K562 (cell line): ENCODE data around the gene MAP3K14. TPM values are rescaled to one million over a fixed set of nuclear protein-coding genes. Genes with fewer than 3 reads are reported as not detected.
A peak's percentile ranks its signal among the peaks of the same experiment; 100 is the strongest.

ENCODE experiments used
- ATF3 ChIP-seq, 2 experiments: fragments of 450-650 bp in 1 of 2; sonication (generic) in 1 of 2; formaldehyde crosslinking in 1 of 2; IDR thresholded peaks in 1 of 2; conservative IDR thresholded peaks in 1 of 2; 2 replicates each; pipeline versions ENCODE4 v1.6.1 to v1.8.1; 2016 to 2023; ENCODE audit warnings: mild to moderate bottlenecking in 2 of 2, moderate library complexity in 2 of 2, inconsistent platforms in 1 of 2, missing genetic modification reagents in 1 of 2
- CEBPG ChIP-seq, 3 experiments: fragments of 200-800 bp in 1 of 3; sonication (Bioruptor generic) in 1 of 3; sonication (generic) in 1 of 3; formaldehyde crosslinking in 1 of 3; IDR thresholded peaks in 2 of 3; conservative IDR thresholded peaks in 1 of 3; 2 replicates each; pipeline versions ENCODE4 v1.6.1 to v1.8.0; 2016 to 2022; ENCODE audit warnings: missing compliant biosample characterization in 2 of 3, missing genetic modification characterization in 2 of 3, mild to moderate bottlenecking in 1 of 3, missing genetic modification reagents in 1 of 3
- DPF2 ChIP-seq: fragments of 450-650 bp; IDR thresholded peaks from 2 replicates; pipeline ENCODE4 v1.6.1; 2016
- E2F6 ChIP-seq, 2 experiments: IDR thresholded peaks; 2 replicates each; pipeline ENCODE4 v1.6.1; 2011; ENCODE audit warnings: borderline replicate concordance in 1 of 2, control low read depth in 1 of 2, low read depth in 1 of 2, low read length in 1 of 2, mild to moderate bottlenecking in 1 of 2, mixed read lengths in 1 of 2, moderate library complexity in 1 of 2; ENCODE audit not compliant: insufficient read depth in 1 of 2, insufficient read length in 1 of 2, poor library complexity in 1 of 2, severe bottlenecking in 1 of 2; ENCODE audit errors: extremely low read depth in 1 of 2
- HDAC2 ChIP-seq: fragments of 450-650 bp; IDR thresholded peaks from 2 replicates; pipeline ENCODE4 v1.6.1; 2016; ENCODE audit warnings: mild to moderate bottlenecking
- PHF20 ChIP-seq: fragments of 450-650 bp; IDR thresholded peaks from 2 replicates; pipeline ENCODE4 v1.6.1; 2018; ENCODE audit not compliant: partially characterized antibody
- SMARCA5 ChIP-seq: fragments of 450-650 bp; IDR thresholded peaks from 2 replicates; pipeline ENCODE4 v1.6.1; 2016
- ZNF3 ChIP-seq: fragments of 250-450 bp; sonication (Bioruptor Pico); IDR thresholded peaks from 2 replicates; pipeline ENCODE4 v1.5.0; 2021; ENCODE audit warnings: mild to moderate bottlenecking, moderate library complexity
- ZNF699 ChIP-seq: fragments of 250-450 bp; sonication (Bioruptor Pico); IDR thresholded peaks from 2 replicates; pipeline ENCODE4 v1.8.0; 2021; ENCODE audit warnings: mild to moderate bottlenecking, moderate library complexity; ENCODE audit not compliant: insufficient replicate concordance
- polyA plus RNA-seq, 8 experiments: library from polyadenylated mRNA; depleted of rRNA in 4 of 8; stranded (reverse) in 5 of 8; unstranded in 3 of 8; fragments of >200 nt; fragmentation: Nextera tagmentation in 2 of 8; fragmentation: Illumina TruSeq in 1 of 8; extraction: Ambion mirVana in 2 of 8; extraction: Trizol in 1 of 8; gene quantifications; 2 replicates each; pipeline versions ENCODE4 v1.2.1 to v1.2.3, GENCODE V29; 2011 to 2014; ENCODE audit warnings: inconsistent platforms in 1 of 8, missing spikeins in 1 of 8
- total RNA-seq, 7 experiments: library from RNA; depleted of rRNA in 6 of 7; stranded (reverse); fragments of >200 nt in 6 of 7; fragmentation: Illumina TruSeq in 2 of 7; extraction: Trizol in 2 of 7; gene quantifications; 2 replicates each; pipeline versions ENCODE4 v1.2.1 to v1.2.3, GENCODE V29; 2011 to 2021; ENCODE audit warnings: low replicate concordance in 1 of 7
- TF ChIP-seq, protein P1 (sequence below): fragments of 450-650 bp; IDR thresholded peaks from 2 replicates; pipeline ENCODE4 v1.6.1; 2016; ENCODE audit warnings: mild to moderate bottlenecking, moderate library complexity

MAP3K14 gene
- total and polyA plus RNA-seq, 9 of the 15 experiments (the other 6 are each of a cell fraction or from before 2014, with no cell fraction given), result 0.45 to 8.7 (median 3.2) TPM

DNA sequence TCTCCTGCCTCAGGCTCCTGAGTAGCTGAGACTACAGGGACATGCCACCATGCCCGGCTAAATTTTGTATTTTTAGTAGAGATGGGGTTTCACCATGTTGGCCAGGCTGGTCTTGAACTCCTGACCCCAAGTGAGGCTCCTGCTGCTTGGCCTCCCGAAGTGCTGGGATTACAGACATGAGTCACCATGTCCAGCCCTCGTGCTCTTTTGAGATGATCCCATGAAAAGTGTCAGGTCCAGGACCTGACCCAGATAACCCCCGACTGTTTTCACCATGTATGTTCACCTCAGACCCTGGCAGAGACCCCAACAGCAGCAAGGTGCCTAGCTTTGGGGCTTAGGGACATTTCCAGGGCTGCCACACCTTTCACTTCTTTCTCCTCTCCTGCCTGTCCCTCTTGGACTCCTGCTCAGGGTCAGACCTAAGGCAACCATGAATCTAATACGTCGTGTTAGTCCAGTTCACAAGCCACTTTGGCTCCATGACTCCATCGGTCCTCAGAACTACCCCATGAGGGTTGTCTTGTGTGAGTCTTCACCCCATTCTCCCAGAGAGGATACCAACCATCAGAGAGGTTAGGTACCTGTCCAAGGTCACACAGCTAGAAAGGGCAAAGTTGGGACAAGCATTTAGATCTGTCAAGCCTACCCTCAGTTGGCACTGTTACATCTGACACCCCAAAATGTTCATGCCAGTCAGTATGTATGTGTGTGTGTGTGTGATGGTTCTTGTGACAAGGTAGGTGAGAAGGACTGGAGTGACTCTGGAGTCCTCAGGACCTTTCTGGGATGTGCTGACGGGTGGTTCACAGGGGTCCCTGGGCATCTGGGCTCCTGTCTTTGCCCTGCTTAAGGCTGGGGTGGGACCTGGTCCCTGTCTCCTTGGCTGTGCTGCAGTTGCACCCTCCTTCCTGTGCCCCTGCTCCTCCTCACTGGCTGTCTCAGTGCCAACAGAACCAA lies 23.1 kb upstream of the MAP3K14 start (continued):
- TF ChIP-seq, protein P1, sequence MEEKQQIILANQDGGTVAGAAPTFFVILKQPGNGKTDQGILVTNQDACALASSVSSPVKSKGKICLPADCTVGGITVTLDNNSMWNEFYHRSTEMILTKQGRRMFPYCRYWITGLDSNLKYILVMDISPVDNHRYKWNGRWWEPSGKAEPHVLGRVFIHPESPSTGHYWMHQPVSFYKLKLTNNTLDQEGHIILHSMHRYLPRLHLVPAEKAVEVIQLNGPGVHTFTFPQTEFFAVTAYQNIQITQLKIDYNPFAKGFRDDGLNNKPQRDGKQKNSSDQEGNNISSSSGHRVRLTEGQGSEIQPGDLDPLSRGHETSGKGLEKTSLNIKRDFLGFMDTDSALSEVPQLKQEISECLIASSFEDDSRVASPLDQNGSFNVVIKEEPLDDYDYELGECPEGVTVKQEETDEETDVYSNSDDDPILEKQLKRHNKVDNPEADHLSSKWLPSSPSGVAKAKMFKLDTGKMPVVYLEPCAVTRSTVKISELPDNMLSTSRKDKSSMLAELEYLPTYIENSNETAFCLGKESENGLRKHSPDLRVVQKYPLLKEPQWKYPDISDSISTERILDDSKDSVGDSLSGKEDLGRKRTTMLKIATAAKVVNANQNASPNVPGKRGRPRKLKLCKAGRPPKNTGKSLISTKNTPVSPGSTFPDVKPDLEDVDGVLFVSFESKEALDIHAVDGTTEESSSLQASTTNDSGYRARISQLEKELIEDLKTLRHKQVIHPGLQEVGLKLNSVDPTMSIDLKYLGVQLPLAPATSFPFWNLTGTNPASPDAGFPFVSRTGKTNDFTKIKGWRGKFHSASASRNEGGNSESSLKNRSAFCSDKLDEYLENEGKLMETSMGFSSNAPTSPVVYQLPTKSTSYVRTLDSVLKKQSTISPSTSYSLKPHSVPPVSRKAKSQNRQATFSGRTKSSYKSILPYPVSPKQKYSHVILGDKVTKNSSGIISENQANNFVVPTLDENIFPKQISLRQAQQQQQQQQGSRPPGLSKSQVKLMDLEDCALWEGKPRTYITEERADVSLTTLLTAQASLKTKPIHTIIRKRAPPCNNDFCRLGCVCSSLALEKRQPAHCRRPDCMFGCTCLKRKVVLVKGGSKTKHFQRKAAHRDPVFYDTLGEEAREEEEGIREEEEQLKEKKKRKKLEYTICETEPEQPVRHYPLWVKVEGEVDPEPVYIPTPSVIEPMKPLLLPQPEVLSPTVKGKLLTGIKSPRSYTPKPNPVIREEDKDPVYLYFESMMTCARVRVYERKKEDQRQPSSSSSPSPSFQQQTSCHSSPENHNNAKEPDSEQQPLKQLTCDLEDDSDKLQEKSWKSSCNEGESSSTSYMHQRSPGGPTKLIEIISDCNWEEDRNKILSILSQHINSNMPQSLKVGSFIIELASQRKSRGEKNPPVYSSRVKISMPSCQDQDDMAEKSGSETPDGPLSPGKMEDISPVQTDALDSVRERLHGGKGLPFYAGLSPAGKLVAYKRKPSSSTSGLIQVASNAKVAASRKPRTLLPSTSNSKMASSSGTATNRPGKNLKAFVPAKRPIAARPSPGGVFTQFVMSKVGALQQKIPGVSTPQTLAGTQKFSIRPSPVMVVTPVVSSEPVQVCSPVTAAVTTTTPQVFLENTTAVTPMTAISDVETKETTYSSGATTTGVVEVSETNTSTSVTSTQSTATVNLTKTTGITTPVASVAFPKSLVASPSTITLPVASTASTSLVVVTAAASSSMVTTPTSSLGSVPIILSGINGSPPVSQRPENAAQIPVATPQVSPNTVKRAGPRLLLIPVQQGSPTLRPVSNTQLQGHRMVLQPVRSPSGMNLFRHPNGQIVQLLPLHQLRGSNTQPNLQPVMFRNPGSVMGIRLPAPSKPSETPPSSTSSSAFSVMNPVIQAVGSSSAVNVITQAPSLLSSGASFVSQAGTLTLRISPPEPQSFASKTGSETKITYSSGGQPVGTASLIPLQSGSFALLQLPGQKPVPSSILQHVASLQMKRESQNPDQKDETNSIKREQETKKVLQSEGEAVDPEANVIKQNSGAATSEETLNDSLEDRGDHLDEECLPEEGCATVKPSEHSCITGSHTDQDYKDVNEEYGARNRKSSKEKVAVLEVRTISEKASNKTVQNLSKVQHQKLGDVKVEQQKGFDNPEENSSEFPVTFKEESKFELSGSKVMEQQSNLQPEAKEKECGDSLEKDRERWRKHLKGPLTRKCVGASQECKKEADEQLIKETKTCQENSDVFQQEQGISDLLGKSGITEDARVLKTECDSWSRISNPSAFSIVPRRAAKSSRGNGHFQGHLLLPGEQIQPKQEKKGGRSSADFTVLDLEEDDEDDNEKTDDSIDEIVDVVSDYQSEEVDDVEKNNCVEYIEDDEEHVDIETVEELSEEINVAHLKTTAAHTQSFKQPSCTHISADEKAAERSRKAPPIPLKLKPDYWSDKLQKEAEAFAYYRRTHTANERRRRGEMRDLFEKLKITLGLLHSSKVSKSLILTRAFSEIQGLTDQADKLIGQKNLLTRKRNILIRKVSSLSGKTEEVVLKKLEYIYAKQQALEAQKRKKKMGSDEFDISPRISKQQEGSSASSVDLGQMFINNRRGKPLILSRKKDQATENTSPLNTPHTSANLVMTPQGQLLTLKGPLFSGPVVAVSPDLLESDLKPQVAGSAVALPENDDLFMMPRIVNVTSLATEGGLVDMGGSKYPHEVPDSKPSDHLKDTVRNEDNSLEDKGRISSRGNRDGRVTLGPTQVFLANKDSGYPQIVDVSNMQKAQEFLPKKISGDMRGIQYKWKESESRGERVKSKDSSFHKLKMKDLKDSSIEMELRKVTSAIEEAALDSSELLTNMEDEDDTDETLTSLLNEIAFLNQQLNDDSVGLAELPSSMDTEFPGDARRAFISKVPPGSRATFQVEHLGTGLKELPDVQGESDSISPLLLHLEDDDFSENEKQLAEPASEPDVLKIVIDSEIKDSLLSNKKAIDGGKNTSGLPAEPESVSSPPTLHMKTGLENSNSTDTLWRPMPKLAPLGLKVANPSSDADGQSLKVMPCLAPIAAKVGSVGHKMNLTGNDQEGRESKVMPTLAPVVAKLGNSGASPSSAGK, result no peak
- peak; percentile 54; the same call in 1 of the 2 replicates for TF ChIP-seq SMARCA5
- no peak for TF ChIP-seq ZNF699
- TF ChIP-seq DPF2, result 0 out of 2 replicates have a peak, but pooled peaks have one; percentile 22
- TF ChIP-seq CEBPG (CRISPR knock-in tag; IDR thresholded peaks at IDR 0.05), result peak; percentile 26; the same call in 1 of the 2 replicates
- no peak for TF ChIP-seq CEBPG (tag; conservative IDR thresholded peaks at IDR 0.05 in 1 of 2, IDR thresholded peaks at IDR 0.05 in 1 of 2)
- peak in 1 of 2 experiments; percentile 10 for TF ChIP-seq E2F6 (IDR thresholded peaks at IDR 0.05; ENCODE audit: borderline replicate concordance in 1 of 2, extremely low read depth in 1 of 2, insufficient read depth in 1 of 2, insufficient read length in 1 of 2, low read depth in 1 of 2, low read length in 1 of 2, poor library complexity in 1 of 2, severe bottlenecking in 1 of 2)
- no peak for TF ChIP-seq ZNF3 (CRISPR knock-in tag)
- peak; percentile 79 for TF ChIP-seq ATF3 (IDR thresholded peaks at IDR 0.05)
- TF ChIP-seq ATF3 (CRISPR knock-in tag; conservative IDR thresholded peaks at IDR 0.05), result no peak
- peak; percentile 69; the same call in 1 of the 2 replicates for TF ChIP-seq HDAC2
- peak; percentile 13 for TF ChIP-seq PHF20
